Omental fat pad (tissue), 4 donors: ENCODE data around the gene C9orf72. TPM values are rescaled to one million over a fixed set of nuclear protein-coding genes. Genes with fewer than 3 reads are reported as not detected.

ENCODE experiments used
- ATAC-seq: fragments of 150-250 bp; one replicate; pipeline ENCODE4 v1.9.1; 2016; ENCODE audit warnings: mild to moderate bottlenecking, moderate library complexity; ENCODE audit not compliant: low FRiP score
- DNase-seq: peaks from one replicate; pipeline ENCODE4 v3.0.0-alpha.2; 2019; ENCODE audit warnings: low spot score
- total RNA-seq, 4 donors: library from RNA; depleted of rRNA; stranded (reverse); fragments of >200 nt; gene quantifications; one replicate each; pipeline ENCODE4 v1.1.0, GENCODE V29; 2016
- TF ChIP-seq, protein P1 (sequence below), 3 donors: fragments of 450-650 bp; IDR thresholded peaks; one replicate each; pipeline ENCODE4 v1.5.1; 2016 to 2017; ENCODE audit warnings: antibody characterized with exemption in 3 of 3, mild to moderate bottlenecking in 3 of 3, moderate library complexity in 2 of 3

C9orf72 gene
- total RNA-seq, 4 donors from 2014 or later, result 28.6 to 48.6 (median 31.2) TPM

DNA sequence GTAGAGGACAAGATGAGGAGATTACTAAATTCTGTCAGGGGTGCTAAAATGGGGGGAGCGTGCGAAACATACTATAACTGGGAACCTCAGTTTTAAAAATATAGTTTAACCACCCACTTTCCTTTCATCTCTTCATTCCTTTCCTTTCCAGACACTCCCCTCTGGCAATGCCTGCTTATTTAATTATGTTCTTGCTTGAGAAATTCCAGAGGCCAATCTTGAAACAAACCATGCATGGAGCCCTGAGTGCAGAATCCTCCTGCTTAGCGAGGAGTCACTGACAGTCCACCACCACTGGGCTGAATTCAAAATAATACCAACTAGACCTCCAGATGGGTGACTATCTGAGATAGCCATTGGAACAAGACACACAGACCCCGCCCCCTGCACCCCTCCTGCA, 29.7 kb upstream of the C9orf72 start:
- DNase-seq (no peak), ATAC-seq (no peak)
- TF ChIP-seq, protein P1, sequence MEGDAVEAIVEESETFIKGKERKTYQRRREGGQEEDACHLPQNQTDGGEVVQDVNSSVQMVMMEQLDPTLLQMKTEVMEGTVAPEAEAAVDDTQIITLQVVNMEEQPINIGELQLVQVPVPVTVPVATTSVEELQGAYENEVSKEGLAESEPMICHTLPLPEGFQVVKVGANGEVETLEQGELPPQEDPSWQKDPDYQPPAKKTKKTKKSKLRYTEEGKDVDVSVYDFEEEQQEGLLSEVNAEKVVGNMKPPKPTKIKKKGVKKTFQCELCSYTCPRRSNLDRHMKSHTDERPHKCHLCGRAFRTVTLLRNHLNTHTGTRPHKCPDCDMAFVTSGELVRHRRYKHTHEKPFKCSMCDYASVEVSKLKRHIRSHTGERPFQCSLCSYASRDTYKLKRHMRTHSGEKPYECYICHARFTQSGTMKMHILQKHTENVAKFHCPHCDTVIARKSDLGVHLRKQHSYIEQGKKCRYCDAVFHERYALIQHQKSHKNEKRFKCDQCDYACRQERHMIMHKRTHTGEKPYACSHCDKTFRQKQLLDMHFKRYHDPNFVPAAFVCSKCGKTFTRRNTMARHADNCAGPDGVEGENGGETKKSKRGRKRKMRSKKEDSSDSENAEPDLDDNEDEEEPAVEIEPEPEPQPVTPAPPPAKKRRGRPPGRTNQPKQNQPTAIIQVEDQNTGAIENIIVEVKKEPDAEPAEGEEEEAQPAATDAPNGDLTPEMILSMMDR (IDR thresholded peaks at IDR 0.05), result no peak

- no peak for ATAC-seq
- TF ChIP-seq, protein P1 (IDR thresholded peaks at IDR 0.05), result no peak
- DNase-seq, result no peak
These were observed 29.0 kb upstream of the C9orf72 start for GRCh38 chr9:27602142-27602861.

DNA sequence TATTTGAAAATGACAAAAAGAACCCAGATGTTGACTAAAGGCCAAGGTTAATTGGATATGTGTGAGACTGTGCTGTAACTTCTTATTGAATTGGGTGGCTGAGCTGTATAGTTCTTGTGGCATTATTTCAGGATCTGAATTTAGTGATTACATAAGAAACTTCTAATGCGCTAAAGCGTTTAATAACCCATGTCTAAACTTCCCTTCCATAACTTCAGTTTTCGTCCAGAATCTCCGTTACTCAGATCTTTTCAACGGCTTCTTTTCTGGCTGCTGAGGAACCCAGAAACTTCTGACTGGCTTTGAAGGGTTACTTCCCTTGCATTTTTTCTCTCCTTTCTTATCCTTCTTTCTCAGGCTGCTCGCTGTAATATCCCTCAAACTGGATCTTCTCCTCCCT, 28.1 kb upstream of the C9orf72 start:
- DNase-seq, result no peak
- TF ChIP-seq, protein P1 (IDR thresholded peaks at IDR 0.05), result no peak
- no peak for ATAC-seq

GRCh38 chr9:27600256-27600655, 27.0 kb upstream of the C9orf72 start:
- TF ChIP-seq, protein P1 (IDR thresholded peaks at IDR 0.05), result no peak
- ATAC-seq, result no peak
- no peak for DNase-seq

DNA sequence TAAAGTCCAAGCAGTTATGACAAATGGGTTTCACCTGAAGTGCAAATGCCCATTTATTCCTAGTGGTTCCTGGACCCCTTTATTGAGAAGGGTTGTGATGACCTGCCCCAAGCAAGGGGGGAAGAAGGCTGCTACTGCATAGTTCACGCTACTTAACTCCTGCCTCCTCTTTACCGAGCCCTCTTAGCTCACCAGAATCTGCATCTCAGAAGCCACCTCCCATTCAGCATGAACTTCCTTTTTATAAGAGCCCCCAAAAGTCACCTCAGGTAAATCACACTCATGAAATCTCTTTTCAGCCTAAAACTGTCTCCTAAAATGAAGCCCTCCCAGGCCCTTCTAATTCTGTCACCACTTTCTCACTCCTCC, 26.6 kb upstream of the C9orf72 start:
- TF ChIP-seq, protein P1 (IDR thresholded peaks at IDR 0.05), result no peak
- no peak for DNase-seq
- no peak for ATAC-seq

GRCh38 chr9:27599102-27599869, 26.0 kb upstream of the C9orf72 start:
- TF ChIP-seq, protein P1 (IDR thresholded peaks at IDR 0.05), result no peak
- DNase-seq (no peak), ATAC-seq (no peak)

DNA sequence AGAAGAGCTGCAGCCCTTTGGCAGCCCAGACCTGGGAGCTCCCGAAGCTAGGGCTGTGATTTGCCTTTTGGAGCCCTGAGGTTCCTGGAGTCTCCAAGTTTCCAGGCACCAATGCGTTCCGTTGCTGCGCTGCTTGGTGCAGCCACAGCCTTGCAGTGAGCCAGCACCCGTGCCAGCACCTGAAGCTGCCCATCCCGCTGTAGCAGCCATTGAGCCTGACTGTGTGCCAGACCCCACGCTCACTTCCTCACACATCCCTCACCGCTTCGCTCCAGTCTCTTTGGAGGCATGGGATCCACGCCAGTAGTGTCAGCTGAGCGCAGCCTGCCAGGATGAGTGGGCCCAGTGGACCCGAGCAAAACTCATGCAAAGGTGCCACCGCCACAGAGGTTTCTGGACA, 22.5 kb upstream of the C9orf72 start:
- no peak for DNase-seq
- TF ChIP-seq, protein P1 (IDR thresholded peaks at IDR 0.05), result no peak
- ATAC-seq, result no peak
